Gastroesophageal sphincter (tissue), 4 donors: Measurements from ENCODE around the gene AASS. TPM values are rescaled to one million over a fixed set of nuclear protein-coding genes. Genes with fewer than 3 reads are reported as not detected.

Source experiments
- ATAC-seq: fragments of 150-250 bp; one replicate; pipeline ENCODE4 v1.9.1; 2016; ENCODE audit warnings: mild to moderate bottlenecking, moderate library complexity
- H3K27ac ChIP-seq, 4 donors: fragments of 200-600 bp; sonication (generic) in 3 of 4; 1 replicate in 3 of 4; 2 replicates in 1 of 4; pipeline ENCODE4 v1.5.1; 2016 to 2019
- H3K27me3 ChIP-seq: fragments of 200-600 bp; sonication (generic); one replicate; pipeline ENCODE4 v1.5.1; 2019
- H3K36me3 ChIP-seq, 2 donors: fragments of 200-600 bp; sonication (generic); one replicate each; pipeline ENCODE4 v1.5.1; 2019; ENCODE audit warnings: control low read depth in 1 of 2
- H3K4me1 ChIP-seq, 3 donors: fragments of 200-600 bp; sonication (generic); 1 replicate in 2 of 3; 2 replicates in 1 of 3; pipeline ENCODE4 v1.5.1; 2016 to 2019; ENCODE audit warnings: control low read depth in 2 of 3
- H3K4me3 ChIP-seq, 2 donors: fragments of 200-600 bp; sonication (generic); one replicate each; pipeline ENCODE4 v1.5.1; 2019; ENCODE audit warnings: mild to moderate bottlenecking in 1 of 2, moderate library complexity in 1 of 2
- H3K9me3 ChIP-seq, 3 donors: fragments of 200-600 bp; sonication (generic); one replicate each; pipeline ENCODE4 v1.5.1; 2017 to 2019; ENCODE audit warnings: control low read depth in 2 of 3
- CTCF ChIP-seq, 4 experiments: fragments of 200-600 bp in 2 of 4; fragments of 450-650 bp in 2 of 4; sonication (generic) in 1 of 4; IDR thresholded peaks; one replicate each; pipeline ENCODE4 v1.5.1; 2017 to 2019; ENCODE audit warnings: antibody characterized with exemption in 4 of 4, mild to moderate bottlenecking in 2 of 4, moderate library complexity in 2 of 4
- EP300 ChIP-seq: sonication (generic); formaldehyde crosslinking; IDR thresholded peaks from one replicate; pipeline ENCODE4 v1.6.1; 2017; ENCODE audit warnings: antibody characterized with exemption, mild to moderate bottlenecking
- POLR2A ChIP-seq, 2 donors: fragments of 450-650 bp; IDR thresholded peaks; one replicate each; pipeline ENCODE4 v1.6.1; 2017; ENCODE audit warnings: antibody characterized with exemption in 2 of 2, mild to moderate bottlenecking in 2 of 2, moderate library complexity in 1 of 2
- POLR2AphosphoS5 ChIP-seq: sonication (generic); formaldehyde crosslinking; IDR thresholded peaks from one replicate; pipeline ENCODE4 v1.6.1; 2017; ENCODE audit warnings: antibody characterized with exemption
- WGBS, 2 donors: methylation state at CpG; one replicate each; pipeline ENCODE4 v1.1.5; 2018; ENCODE audit warnings: low coverage in 1 of 2; 5-methylcytosine and 5-hydroxymethylcytosine counted together
- total RNA-seq, 4 donors: library from RNA; depleted of rRNA; stranded (reverse); fragments of >200 nt; gene quantifications; one replicate each; pipeline ENCODE4 v1.1.0, GENCODE V29; 2016

Gene AASS
- total RNA-seq, 4 donors from 2014 or later: 20.0 to 108 (median 55.0) TPM

- ATAC-seq: no peak
- TF ChIP-seq POLR2AphosphoS5 (no peak), CTCF (IDR thresholded peaks at IDR 0.05) (no peak), EP300 (no peak), POLR2A (IDR thresholded peaks at IDR 0.05) (no peak)
These were observed 80.9 kb downstream of the AASS start for GRCh38 chr7:122063146-122063545.

GRCh38 chr7:122059542-122059941 is 84.5 kb downstream of the AASS start:
- H3K27me3 ChIP-seq: no peaks in the 10 kb centered on the region
- H3K4me3 ChIP-seq: no peak overlapping the region
- H3K27ac ChIP-seq: no peak overlapping the region
- no peak for ATAC-seq
- H3K4me1 ChIP-seq: no peaks in the 10 kb centered on the region
- 59 to 65% methylated on average over 4 of the region's 4 CpGs for WGBS, 2 donors
- no peaks in the 10 kb centered on the region for H3K9me3 ChIP-seq
- no peak for TF ChIP-seq CTCF (IDR thresholded peaks at IDR 0.05)
- TF ChIP-seq POLR2AphosphoS5: no peak
- TF ChIP-seq POLR2A (IDR thresholded peaks at IDR 0.05): no peak
- TF ChIP-seq EP300: no peak
- H3K36me3 ChIP-seq: no peaks in the 10 kb centered on the region

More at GRCh38 chr7:122063146-122063545, 80.9 kb downstream of the AASS start:
- Histone ChIP-seq H3K27ac (no peak overlapping the region), H3K4me3 (no peak overlapping the region), H3K4me1 (no peaks in the 10 kb centered on the region), H3K27me3 (no peaks in the 10 kb centered on the region), H3K9me3 (no peaks in the 10 kb centered on the region), H3K36me3 (no peaks in the 10 kb centered on the region)

- Histone ChIP-seq H3K9me3 (no peaks in the 10 kb centered on the region), H3K27ac (no peak overlapping the region), H3K27me3 (no peaks in the 10 kb centered on the region), H3K36me3 (no peaks in the 10 kb centered on the region), H3K4me1 (no peaks in the 10 kb centered on the region), H3K4me3 (no peak overlapping the region)
- TF ChIP-seq POLR2AphosphoS5 (no peak), EP300 (no peak), POLR2A (IDR thresholded peaks at IDR 0.05) (no peak), CTCF (IDR thresholded peaks at IDR 0.05) (no peak)
- WGBS, 2 donors: 62 to 69% methylated on average over 2 of the region's 2 CpGs
- ATAC-seq: no peak
These were observed 87.1 kb downstream of the AASS start for GRCh38 chr7:122056977-122057376.

GRCh38 chr7:122055073-122055472 is 89.0 kb downstream of the AASS start:
- Histone ChIP-seq H3K27me3 (no peaks in the 10 kb centered on the region), H3K27ac (no peak overlapping the region), H3K9me3 (no peaks in the 10 kb centered on the region), H3K4me1 (no peaks in the 10 kb centered on the region), H3K36me3 (no peaks in the 10 kb centered on the region), H3K4me3 (no peak overlapping the region)
- TF ChIP-seq CTCF (IDR thresholded peaks at IDR 0.05) (no peak), POLR2A (IDR thresholded peaks at IDR 0.05) (no peak), EP300 (no peak), POLR2AphosphoS5 (no peak)
- ATAC-seq: no peak
- 71 to 82% methylated on average over 1 of the region's 1 CpG for WGBS, 2 donors

GRCh38 chr7:122054393-122054792 is 89.7 kb downstream of the AASS start:
- WGBS, 2 donors: 69 to 70% methylated on average over 1 of the region's 1 CpG

More at GRCh38 chr7:122054393-122054792, 89.7 kb downstream of the AASS start:
- H3K4me1 ChIP-seq: no peaks in the 10 kb centered on the region
- no peaks in the 10 kb centered on the region for H3K27me3 ChIP-seq
- no peaks in the 10 kb centered on the region for H3K36me3 ChIP-seq
- no peak overlapping the region for H3K27ac ChIP-seq
- TF ChIP-seq CTCF (IDR thresholded peaks at IDR 0.05) (no peak), EP300 (no peak)
- no peak overlapping the region for H3K4me3 ChIP-seq
- ATAC-seq: no peak
- no peaks in the 10 kb centered on the region for H3K9me3 ChIP-seq
